Thyroid gland (tissue), 4 donors: ENCODE data around the gene MRPL38. TPM values are rescaled to one million over a fixed set of nuclear protein-coding genes. Genes with fewer than 3 reads are reported as not detected.

Experiments
- DNase-seq, 2 donors: peaks; one replicate each; pipeline ENCODE4 v3.0.0-alpha.2; 2019
- H3K27ac ChIP-seq, 3 donors: fragments of 200-600 bp; sonication (generic); 1 replicate in 2 of 3; 2 replicates in 1 of 3; pipeline ENCODE4 v1.5.1; 2016 to 2019; ENCODE audit warnings: mild to moderate bottlenecking in 1 of 3, moderate library complexity in 1 of 3
- H3K27me3 ChIP-seq: fragments of 200-600 bp; sonication (generic); one replicate; pipeline ENCODE4 v1.5.1; 2019
- H3K36me3 ChIP-seq, 2 donors: fragments of 200-600 bp; sonication (generic); one replicate each; pipeline ENCODE4 v1.5.1; 2016 to 2019
- H3K4me1 ChIP-seq, 2 donors: fragments of 200-600 bp; sonication (generic); one replicate each; pipeline ENCODE4 v1.5.1; 2017 to 2019
- H3K4me3 ChIP-seq, 3 donors: fragments of 200-600 bp; sonication (generic); replicated peaks in 1 of 3; 1 replicate in 2 of 3; 2 replicates in 1 of 3; pipeline ENCODE4 v1.5.1; 2016; ENCODE audit warnings: mild to moderate bottlenecking in 1 of 3
- H3K9me3 ChIP-seq: fragments of 200-600 bp; sonication (generic); one replicate; pipeline ENCODE4 v1.5.1; 2017
- POLR2A ChIP-seq, 2 donors: fragments of 450-650 bp; IDR thresholded peaks; one replicate each; pipeline ENCODE4 v1.6.1; 2017; ENCODE audit warnings: antibody characterized with exemption in 2 of 2, mild to moderate bottlenecking in 2 of 2, moderate library complexity in 1 of 2
- WGBS, 2 donors: methylation state at CpG; one replicate each; pipeline ENCODE4 v1.1.5; 2017; 5-methylcytosine and 5-hydroxymethylcytosine counted together
- intact Hi-C: fragments of 100-400 bp; cut with DNase I; formaldehyde crosslinking; loops from one replicate; pipeline ENCODE4 v1.15.1; 2023
- total RNA-seq, 4 donors: library from RNA; depleted of rRNA; stranded (reverse); fragments of >200 nt; gene quantifications; one replicate each; pipeline ENCODE4 v1.2.3, GENCODE V29; 2016
- TF ChIP-seq, protein P1 (sequence below), 6 experiments: fragments of 200-600 bp in 3 of 6; fragments of 450-650 bp in 3 of 6; sonication (generic) in 3 of 6; IDR thresholded peaks; one replicate each; pipeline ENCODE4 v1.5.1; 2016 to 2019; ENCODE audit warnings: antibody characterized with exemption in 6 of 6, mild to moderate bottlenecking in 2 of 6, inconsistent platforms in 1 of 6, moderate library complexity in 1 of 6

The MRPL38 gene
- total RNA-seq, 4 donors from 2014 or later: 34.8 to 60.6 (median 50.3) TPM

DNA sequence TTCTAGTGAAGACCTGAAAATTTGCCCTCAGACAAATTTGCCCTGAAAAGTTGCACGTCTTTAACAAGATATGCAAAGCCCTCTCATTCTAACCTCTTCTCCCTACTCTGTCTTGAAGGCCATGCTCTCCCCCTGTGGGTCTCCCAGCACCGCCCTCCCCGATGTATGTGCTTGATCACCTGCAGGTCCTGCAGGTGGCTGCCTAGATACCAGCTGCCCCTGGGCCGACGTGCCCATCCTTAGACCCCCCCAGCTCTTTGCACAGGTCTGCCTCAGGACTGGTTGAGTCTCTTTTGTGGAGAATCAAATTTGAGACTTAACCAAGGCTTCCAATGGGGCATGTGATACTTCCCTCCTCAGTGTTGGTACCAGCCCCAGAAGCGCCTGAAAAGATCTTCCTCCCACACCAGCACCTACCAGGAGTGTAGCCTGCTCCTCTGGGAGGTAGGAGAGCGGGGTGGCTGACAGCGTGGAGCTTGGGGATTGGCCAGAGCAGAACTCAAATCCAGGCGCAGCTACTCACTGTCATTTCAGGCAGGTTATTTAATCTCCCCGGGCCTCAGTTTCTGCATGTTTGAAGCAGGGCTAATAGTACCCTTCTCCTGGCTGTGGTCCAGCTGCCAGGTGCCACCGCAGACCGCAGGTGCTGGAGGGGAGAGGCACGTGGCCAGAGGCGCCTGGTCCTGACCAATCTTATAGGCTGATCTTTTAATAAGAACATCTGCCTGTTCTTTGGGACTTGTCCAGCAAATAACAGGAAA is 4.5 kb upstream of the MRPL38 start:
- H3K27me3 ChIP-seq: no peaks in the 10 kb centered on the region
- intact Hi-C loops: loop anchor here (5.0 kb wide), 1 partner anchor 98 kb away; no protein-coding TSS in a partner anchor
- H3K9me3 ChIP-seq: no peaks in the 10 kb centered on the region
- TF ChIP-seq POLR2A (IDR thresholded peaks at IDR 0.05): no peak
- TF ChIP-seq, protein P1, sequence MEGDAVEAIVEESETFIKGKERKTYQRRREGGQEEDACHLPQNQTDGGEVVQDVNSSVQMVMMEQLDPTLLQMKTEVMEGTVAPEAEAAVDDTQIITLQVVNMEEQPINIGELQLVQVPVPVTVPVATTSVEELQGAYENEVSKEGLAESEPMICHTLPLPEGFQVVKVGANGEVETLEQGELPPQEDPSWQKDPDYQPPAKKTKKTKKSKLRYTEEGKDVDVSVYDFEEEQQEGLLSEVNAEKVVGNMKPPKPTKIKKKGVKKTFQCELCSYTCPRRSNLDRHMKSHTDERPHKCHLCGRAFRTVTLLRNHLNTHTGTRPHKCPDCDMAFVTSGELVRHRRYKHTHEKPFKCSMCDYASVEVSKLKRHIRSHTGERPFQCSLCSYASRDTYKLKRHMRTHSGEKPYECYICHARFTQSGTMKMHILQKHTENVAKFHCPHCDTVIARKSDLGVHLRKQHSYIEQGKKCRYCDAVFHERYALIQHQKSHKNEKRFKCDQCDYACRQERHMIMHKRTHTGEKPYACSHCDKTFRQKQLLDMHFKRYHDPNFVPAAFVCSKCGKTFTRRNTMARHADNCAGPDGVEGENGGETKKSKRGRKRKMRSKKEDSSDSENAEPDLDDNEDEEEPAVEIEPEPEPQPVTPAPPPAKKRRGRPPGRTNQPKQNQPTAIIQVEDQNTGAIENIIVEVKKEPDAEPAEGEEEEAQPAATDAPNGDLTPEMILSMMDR (IDR thresholded peaks at IDR 0.05): no peak
- H3K36me3 ChIP-seq: peaks cover 7 to 8% of the 10 kb centered on the region in 2 donors
- 74 to 75% methylated on average over 9 to 13 of the region's 14 CpGs for WGBS, 2 donors
- peak; percentile 70 to 72 for DNase-seq
- H3K4me1 ChIP-seq: peaks cover 31 to 45% of the 10 kb centered on the region in 2 donors
- H3K4me3 ChIP-seq: no peak overlapping the region
- H3K27ac ChIP-seq: peak overlapping the region; percentile 18 to 87 (median 79)

DNA sequence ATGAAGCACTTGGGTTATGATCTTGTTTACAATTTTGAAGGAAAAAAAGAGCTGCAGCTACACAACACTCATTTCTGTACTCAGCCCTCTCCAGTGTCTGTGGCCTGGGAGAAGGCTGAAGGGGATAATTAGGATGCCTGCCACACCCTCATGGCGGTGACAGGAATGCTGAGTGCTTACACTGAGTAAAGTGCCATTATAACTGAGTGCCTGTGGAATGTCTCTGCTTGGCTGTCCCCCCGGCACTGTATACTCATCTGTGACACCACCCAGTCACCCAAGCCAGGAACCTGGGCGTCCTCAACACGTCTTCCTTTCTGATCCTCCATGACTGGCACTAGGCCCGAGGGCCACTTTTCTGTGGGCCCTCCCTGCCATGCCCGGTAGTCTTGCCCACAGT is 3.5 kb upstream of the MRPL38 start:
- Histone ChIP-seq H3K36me3 (no peaks in the 10 kb centered on the region), H3K4me3 (no peak overlapping the region), H3K9me3 (no peaks in the 10 kb centered on the region), H3K4me1 (peaks cover 40 to 53% of the 10 kb centered on the region in 2 donors), H3K27ac (peak overlapping the region; percentile 18 to 87 (median 79)), H3K27me3 (no peaks in the 10 kb centered on the region)
- TF ChIP-seq, protein P1 (IDR thresholded peaks at IDR 0.05): no peak
- peak in 1 of 2 donors; percentile 19 for TF ChIP-seq POLR2A (IDR thresholded peaks at IDR 0.05)
- intact Hi-C loops: loop anchor here (5.0 kb wide), 1 partner anchor 99 kb away; no protein-coding TSS in a partner anchor
- peak; percentile 92 to 93 for DNase-seq
- 29 to 33% methylated on average over 6 of the region's 6 CpGs for WGBS, 2 donors

- TF ChIP-seq POLR2A (IDR thresholded peaks at IDR 0.05): no peak
- TF ChIP-seq, protein P1 (IDR thresholded peaks at IDR 0.05): no peak
- no peaks in the 10 kb centered on the region for H3K27me3 ChIP-seq
- peaks cover 4 to 7% of the 10 kb centered on the region in 2 donors for H3K36me3 ChIP-seq
- intact Hi-C loops: loop anchor here (5.0 kb wide), 1 partner anchor 101 kb away; no protein-coding TSS in a partner anchor
- H3K4me1 ChIP-seq: peaks cover 40 to 51% of the 10 kb centered on the region in 2 donors
- no peaks in the 10 kb centered on the region for H3K9me3 ChIP-seq
- 87 to 88% methylated on average over 10 of the region's 10 CpGs for WGBS, 2 donors
- peak overlapping the region; percentile 31 to 84 (median 40) for H3K27ac ChIP-seq
- DNase-seq: no peak
- no peak overlapping the region for H3K4me3 ChIP-seq
Measured at GRCh38 chr17:75906143-75906884, 1.6 kb upstream of the MRPL38 start.

DNA sequence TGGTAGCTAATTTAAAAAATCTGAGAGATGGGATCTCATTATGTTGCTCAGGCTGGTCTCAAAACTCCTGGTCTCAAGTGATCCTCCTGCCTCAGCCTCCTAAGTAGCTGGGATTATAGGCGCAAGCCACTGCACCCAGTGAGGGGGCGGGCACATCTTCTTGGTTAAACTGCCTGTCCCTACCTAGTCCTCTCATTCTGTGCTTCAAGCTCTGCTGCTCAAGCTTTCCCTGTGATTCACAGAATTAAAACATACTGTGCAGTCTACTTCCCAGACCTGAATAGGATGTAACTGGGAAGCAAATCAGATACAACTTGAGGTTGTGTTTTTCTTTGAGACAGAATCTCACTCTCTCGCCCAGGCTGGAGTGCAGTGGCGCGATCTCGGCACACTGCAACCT is 2.3 kb downstream of the MRPL38 start:
- no peaks in the 10 kb centered on the region for H3K9me3 ChIP-seq
- intact Hi-C loops: no loop called here
- H3K36me3 ChIP-seq: peaks cover 29 to 35% of the 10 kb centered on the region in 2 donors
- no peak overlapping the region for H3K27ac ChIP-seq
- H3K4me1 ChIP-seq: peaks cover 14 to 16% of the 10 kb centered on the region in 2 donors
- no peaks in the 10 kb centered on the region for H3K27me3 ChIP-seq
- no peak overlapping the region for H3K4me3 ChIP-seq
- no peak for DNase-seq
- TF ChIP-seq POLR2A (IDR thresholded peaks at IDR 0.05): no peak
- TF ChIP-seq, protein P1 (IDR thresholded peaks at IDR 0.05): no peak
- WGBS, 2 donors: 93 to 94% methylated on average over 6 of the region's 6 CpGs
